ENCODE data around the gene CHP1. TPM values are rescaled to one million over a fixed set of nuclear protein-coding genes. Genes with fewer than 3 reads are reported as not detected.

Gene CHP1
- total and polyA plus RNA-seq, 9 of the 15 experiments (the other 6 are each of a cell fraction or from before 2014, with no cell fraction given): 31.7 to 83.4 (median 67.6) TPM

DNA sequence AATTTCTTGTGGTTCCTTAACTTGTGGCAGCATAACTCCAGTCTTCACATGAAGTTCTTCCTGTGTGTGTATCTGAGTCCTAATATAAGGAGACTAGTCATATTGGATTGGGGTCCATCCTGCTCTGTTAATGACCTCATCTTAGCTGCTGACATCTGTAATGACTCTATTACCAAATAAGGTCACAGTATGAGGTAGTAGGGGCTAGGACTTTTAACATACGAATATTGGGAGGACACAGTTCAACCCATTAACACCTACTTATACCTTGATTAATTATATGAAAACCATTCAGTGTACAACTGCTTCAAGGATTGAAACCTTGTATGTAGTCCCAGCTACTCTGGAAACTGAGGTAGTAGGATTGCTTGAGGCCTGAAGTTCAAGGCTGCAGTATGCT, 57.4 kb downstream of the CHP1 start:
- in situ Hi-C loops (cut with MboI) (no loop called here), intact Hi-C loops (cut with micrococcal nuclease) (no loop called here)
- Histone ChIP-seq H3K27ac (ENCODE audit: extremely low read depth, low read depth, low read length) (0 out of 3 replicates have a peak overlapping the region, but pooled peaks have one; percentile 34), H4K20me1 (replicated peaks; ENCODE audit: control insufficient read depth, insufficient read depth, low read length) (peaks cover 4% of the 10 kb centered on the region; the same call in 1 of the 2 replicates), H3K4me3 (no peak overlapping the region), H3K36me3 (ENCODE audit: control insufficient read depth, insufficient read depth, low read length) (peaks cover 73% of the 10 kb centered on the region), H3K4me1 (replicated peaks in 1 of 2; ENCODE audit: control insufficient read depth in 2 of 2, insufficient read depth in 2 of 2, low read length in 2 of 2) (peaks cover 4 to 7% of the 10 kb centered on the region in 2 experiments; a peak in 4 of 5 replicates), H3K9me1 (ENCODE audit: control insufficient read depth, insufficient read depth, low read length) (no peaks in the 10 kb centered on the region), H2AFZ (ENCODE audit: low read depth, low read length) (no peak overlapping the region), H3K79me2 (ENCODE audit: control insufficient read depth, insufficient read depth, low read length) (peaks cover 50% of the 10 kb centered on the region), H3K27me3 (ENCODE audit: control insufficient read depth in 2 of 2, insufficient read depth in 2 of 2, low read length in 2 of 2) (no peaks in the 10 kb centered on the region), H3K9me3 (replicated peaks; ENCODE audit: control insufficient read depth, insufficient read depth, low read depth, low read length) (no peaks in the 10 kb centered on the region), H3K9ac (ENCODE audit: insufficient read depth in 1 of 2, low read depth in 2 of 2, low read length in 2 of 2) (no peak overlapping the region), H3K4me2 (ENCODE audit: insufficient read depth, low read length) (no peak overlapping the region)
- ChIA-PET POLR2A (interaction anchor here (0.8 kb wide), 1 partner anchor 22 kb away, joined by 3 read pairs; no protein-coding TSS in a partner anchor), CTCF (ENCODE audit: low intra/inter-chr PET ratio) (no interaction called here)
- no peak for DNase-seq (ENCODE audit: extremely low read depth in 1 of 4, low spot score in 3 of 4)
- TF ChIP-seq ZNF146 (CRISPR knock-in tag; IDR thresholded peaks at IDR 0.05; ENCODE audit: unreplicated experiment) (no peak), E2F5 (CRISPR knock-in tag; IDR thresholded peaks at IDR 0.05) (no peak), ZNF354B (CRISPR knock-in tag; IDR thresholded peaks at IDR 0.05) (no peak), RFX7 (CRISPR knock-in tag; IDR thresholded peaks at IDR 0.05) (no peak), GABPA (tag; conservative IDR thresholded peaks at IDR 0.05; ENCODE audit: low read depth) (no peak), ZNF830 (CRISPR knock-in tag; IDR thresholded peaks at IDR 0.05) (no peak), FOXJ2 (tag; IDR thresholded peaks at IDR 0.05) (no peak), NR2C2 (CRISPR knock-in tag; IDR thresholded peaks at IDR 0.05) (no peak), NR2C2 (tag; IDR thresholded peaks at IDR 0.05) (no peak), NUFIP1 (IDR thresholded peaks at IDR 0.05; ENCODE audit: partially characterized antibody) (no peak), ELF2 (CRISPR knock-in tag; IDR thresholded peaks at IDR 0.05) (no peak), CBFA2T3 (IDR thresholded peaks at IDR 0.05) (no peak), ZNF449 (CRISPR knock-in tag; IDR thresholded peaks at IDR 0.05) (no peak), YBX1 (IDR thresholded peaks at IDR 0.05) (no peak), CEBPB (tag; IDR thresholded peaks at IDR 0.05) (no peak), NFRKB (IDR thresholded peaks at IDR 0.05; ENCODE audit: low read depth) (no peak), POLR2G (IDR thresholded peaks at IDR 0.05; ENCODE audit: low read depth, low read length) (no peak), PHF8 (IDR thresholded peaks at IDR 0.05; ENCODE audit: borderline replicate concordance, low read length) (no peak)
- TF ChIP-seq, protein P1, sequence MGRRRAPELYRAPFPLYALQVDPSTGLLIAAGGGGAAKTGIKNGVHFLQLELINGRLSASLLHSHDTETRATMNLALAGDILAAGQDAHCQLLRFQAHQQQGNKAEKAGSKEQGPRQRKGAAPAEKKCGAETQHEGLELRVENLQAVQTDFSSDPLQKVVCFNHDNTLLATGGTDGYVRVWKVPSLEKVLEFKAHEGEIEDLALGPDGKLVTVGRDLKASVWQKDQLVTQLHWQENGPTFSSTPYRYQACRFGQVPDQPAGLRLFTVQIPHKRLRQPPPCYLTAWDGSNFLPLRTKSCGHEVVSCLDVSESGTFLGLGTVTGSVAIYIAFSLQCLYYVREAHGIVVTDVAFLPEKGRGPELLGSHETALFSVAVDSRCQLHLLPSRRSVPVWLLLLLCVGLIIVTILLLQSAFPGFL (CRISPR knock-in tag; IDR thresholded peaks at IDR 0.05): no peak
- FAIRE-seq: no peak
- BruUV-seq (replicated peaks): no TSS peak
- no peak for ATAC-seq
- 82% methylated on average over 1 of the region's 1 CpG for WGBS (ENCODE audit: insufficient coverage, low coverage, missing lambda C conversion rate)

Measured in K562 (cell line).